HepG2 (cell line): ENCODE data around the gene ARHGAP15. TPM values are rescaled to one million over a fixed set of nuclear protein-coding genes. Genes with fewer than 3 reads are reported as not detected.

Source experiments
- ATAC-seq: fragments of 200-7000 bp; cut with Tn5 transposase; 3 replicates; pipeline ENCODE4 v1.9.1; 2020; ENCODE audit warnings: mild to moderate bottlenecking, moderate library complexity
- BruUV-seq: library from RNA; stranded (reverse); fragments of 400-500 nt; replicated peaks from 2 replicates; lab custom pipeline; 2021; lab: Mats Ljungman, UMichigan
- CTCF ChIA-PET: fragments of 300-600 bp; formaldehyde crosslinking; extraction: SDS; loops from one replicate; lab custom pipeline; 2021; ENCODE audit warnings: low total read pairs, inconsistent platforms, low intra/inter-chr PET ratio; lab: Yijun Ruan, JAX
- POLR2A ChIA-PET: fragments of 350-600 bp; sonication (Branson Sonifier 250); formaldehyde crosslinking; loops from one replicate; lab custom pipeline; 2020; ENCODE audit warnings: antibody characterized with exemption, inconsistent platforms; lab: Yijun Ruan, JAX
- DNase-seq: peaks from one replicate; pipeline ENCODE4 v3.0.0-alpha.2; 2015; ENCODE audit warnings: low spot score
- FAIRE-seq: peaks from 3 replicates; lab custom pipeline; 2011; peaks lifted over from hg19 to GRCh38; lab: Jason Lieb, UNC
- H2AFZ ChIP-seq: one replicate; pipeline ENCODE4 v1.6.1; 2011; ENCODE audit warnings: low read length, inconsistent platforms
- H3K27ac ChIP-seq: fragments of 300-600 bp; 3 replicates; pipeline ENCODE4 v1.8.0; 2011; ENCODE audit warnings: mixed run types, mild to moderate bottlenecking, mixed read lengths, low read length, inconsistent platforms; ENCODE audit not compliant: insufficient read depth; ENCODE audit errors: extremely low read length
- H3K27me3 ChIP-seq, 2 experiments: fragments of 200-600 bp in 1 of 2; 2 replicates in 1 of 2; 3 replicates in 1 of 2; pipeline versions ENCODE4 v1.6.0 to v1.8.0; 2011; ENCODE audit warnings: low read length in 2 of 2, mild to moderate bottlenecking in 2 of 2, moderate library complexity in 2 of 2, inconsistent platforms in 1 of 2; ENCODE audit not compliant: insufficient read depth in 2 of 2, control insufficient read depth in 1 of 2
- H3K36me3 ChIP-seq, 2 experiments: fragments of 200-600 bp in 1 of 2; replicated peaks in 1 of 2; 2 replicates in 1 of 2; 3 replicates in 1 of 2; pipeline versions ENCODE4 v1.5.1 to v1.8.0; 2011; ENCODE audit warnings: low read length in 2 of 2, inconsistent platforms in 1 of 2; ENCODE audit not compliant: insufficient read depth in 2 of 2, control insufficient read depth in 1 of 2
- H3K4me1 ChIP-seq: 2 replicates; pipeline ENCODE4 v1.5.1; 2012; ENCODE audit warnings: low read length, inconsistent platforms; ENCODE audit not compliant: insufficient read depth
- H3K4me2 ChIP-seq: 2 replicates; pipeline ENCODE4 v1.6.0; 2011; ENCODE audit warnings: low read depth, low read length, inconsistent platforms
- H3K4me3 ChIP-seq, 3 experiments: fragments of 200-600 bp in 1 of 3; sonication (generic), shearing (Covaris generic) in 1 of 3; replicated peaks in 1 of 3; 2 replicates each; pipeline ENCODE4 v1.5.1; 2011 to 2016; ENCODE audit warnings: low read length in 3 of 3, inconsistent platforms in 2 of 3, low read depth in 2 of 3, mild to moderate bottlenecking in 2 of 3, control low read depth in 1 of 3, mixed read lengths in 1 of 3; ENCODE audit not compliant: insufficient read depth in 1 of 3
- H3K79me2 ChIP-seq: one replicate; pipeline ENCODE4 v1.6.1; 2011; ENCODE audit warnings: low read length, inconsistent platforms; ENCODE audit not compliant: insufficient read depth
- H3K9ac ChIP-seq: 2 replicates; pipeline ENCODE4 v1.6.0; 2011; ENCODE audit warnings: mild to moderate bottlenecking, low read depth, low read length, inconsistent platforms; ENCODE audit not compliant: insufficient read depth
- H3K9me3 ChIP-seq: 2 replicates; pipeline ENCODE4 v1.5.1; 2012; ENCODE audit warnings: mild to moderate bottlenecking, low read length
- H4K20me1 ChIP-seq: 2 replicates; pipeline ENCODE4 v1.6.0; 2011; ENCODE audit warnings: inconsistent platforms, mild to moderate bottlenecking, low read length, moderate library complexity; ENCODE audit not compliant: insufficient read depth
- GATAD2A ChIP-seq: IDR thresholded peaks from 2 replicates; pipeline ENCODE4 v1.6.1; 2016
- SMARCC2 ChIP-seq: fragments of 450-650 bp; IDR thresholded peaks from 2 replicates; pipeline ENCODE4 v1.6.1; 2017; ENCODE audit warnings: antibody characterized with exemption, mild to moderate bottlenecking
- TCF7 ChIP-seq: sonication (generic); IDR thresholded peaks from 2 replicates; pipeline ENCODE4 v1.6.1; 2016; ENCODE audit warnings: antibody characterized with exemption, low read depth
- ZNF160 ChIP-seq: sonication (generic); formaldehyde crosslinking; IDR thresholded peaks from 2 replicates; pipeline ENCODE4 v1.8.0; 2022; ENCODE audit warnings: mild to moderate bottlenecking, inconsistent platforms, missing genetic modification reagents
- ZNF572 ChIP-seq: sonication (generic); formaldehyde crosslinking; IDR thresholded peaks from 2 replicates; pipeline ENCODE4 v1.5.1; 2020; ENCODE audit warnings: mild to moderate bottlenecking, missing genetic modification reagents
- WGBS: methylation state at CpG from one replicate; pipeline ENCODE4 v1.1.6; 2017; ENCODE audit warnings: low lambda C conversion rate; 5-methylcytosine and 5-hydroxymethylcytosine counted together
- in situ Hi-C: cut with HindIII; loops from 2 replicates; pipeline ENCODE4 v1.10.0; 2017; ENCODE audit warnings: low pct_unique_long_range_greater_than_20kb; ENCODE audit not compliant: extremely low pct_ligation_motif_present
- intact Hi-C: fragments of 100-400 bp; cut with micrococcal nuclease; formaldehyde crosslinking; loops from one replicate; pipeline ENCODE4 v1.10.0; 2022; ENCODE audit not compliant: unreplicated experiment
- polyA plus RNA-seq, 8 experiments: library from polyadenylated mRNA; depleted of rRNA in 3 of 8; stranded (reverse) in 7 of 8; unstranded in 1 of 8; fragments of >200 nt; fragmentation: Illumina TruSeq in 4 of 8; extraction: Trizol in 4 of 8; gene quantifications; 2 replicates each; pipeline versions ENCODE4 v1.2.1 to v1.2.3, GENCODE V29; 2011 to 2016; ENCODE audit warnings: low read depth in 4 of 8, missing spikeins in 1 of 8, mixed read lengths in 1 of 8; ENCODE audit not compliant: insufficient read depth in 1 of 8
- total RNA-seq, 5 experiments: library from RNA; depleted of rRNA; stranded (reverse); fragments of >200 nt; fragmentation: Illumina TruSeq; extraction: Trizol; gene quantifications; 2 replicates each; pipeline ENCODE4 v1.2.3, GENCODE V29; 2016; ENCODE audit warnings: low read depth in 1 of 5
- TF ChIP-seq, protein P1 (sequence below): sonication (generic); formaldehyde crosslinking; IDR thresholded peaks from 2 replicates; pipeline ENCODE4 v1.4.0; 2020; ENCODE audit warnings: mild to moderate bottlenecking, missing genetic modification reagents
- TF ChIP-seq, protein P2 (sequence below): sonication (generic); formaldehyde crosslinking; IDR thresholded peaks from 2 replicates; pipeline ENCODE4 v1.5.1; 2020; ENCODE audit warnings: missing genetic modification reagents, mild to moderate bottlenecking, borderline replicate concordance
- TF ChIP-seq, protein P3 (sequence below), 2 experiments: fragments of 450-650 bp in 1 of 2; sonication (generic) in 1 of 2; formaldehyde crosslinking; IDR thresholded peaks; 2 replicates each; pipeline versions ENCODE4 v1.5.0 to v1.8.0; 2020 to 2022; ENCODE audit warnings: mild to moderate bottlenecking in 1 of 2, missing genetic modification reagents in 1 of 2
- TF ChIP-seq, protein P4 (sequence below): sonication (generic); formaldehyde crosslinking; IDR thresholded peaks from 2 replicates; pipeline ENCODE4 v1.8.0; 2022; ENCODE audit warnings: missing genetic modification reagents, mild to moderate bottlenecking, moderate library complexity, borderline replicate concordance
- TF ChIP-seq, protein P5 (sequence below): sonication (generic); formaldehyde crosslinking; IDR thresholded peaks from 2 replicates; pipeline ENCODE4 v1.4.0; 2020; ENCODE audit warnings: mild to moderate bottlenecking, low read depth, missing genetic modification reagents

ARHGAP15 gene
- total and polyA plus RNA-seq, 2 of the 13 experiments (the other 11 are each of a cell fraction or from before 2014, with no cell fraction given) = 0.04 TPM; not detected in 1

DNA sequence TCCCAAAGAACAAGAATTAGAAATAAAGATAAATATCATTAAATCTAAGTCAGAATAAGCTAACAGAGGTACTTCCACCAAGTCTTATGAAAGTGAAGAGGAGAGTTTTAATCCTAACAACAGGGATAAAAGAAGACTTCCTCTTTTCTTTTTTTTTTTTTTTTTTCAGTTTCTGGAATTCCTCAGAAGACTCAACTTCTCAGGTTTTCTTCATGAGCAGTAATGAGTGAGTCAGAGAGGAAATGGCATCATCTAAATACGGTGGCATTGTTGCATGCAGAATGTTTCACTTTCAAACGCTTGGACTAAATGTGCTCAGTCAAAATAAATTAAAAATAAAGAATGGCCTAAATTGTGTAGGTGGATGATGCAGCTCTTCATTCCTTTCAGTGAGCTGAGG is 45.6 kb upstream of the ARHGAP15 start:
- CTCF ChIA-PET = no interaction called here
- Histone ChIP-seq H3K27ac (no peak overlapping the region), H3K4me1 (no peaks in the 10 kb centered on the region), H3K4me2 (no peak overlapping the region), H3K36me3 (no peaks in the 10 kb centered on the region), H3K79me2 (no peaks in the 10 kb centered on the region), H4K20me1 (no peaks in the 10 kb centered on the region), H3K27me3 (no peaks in the 10 kb centered on the region), H3K4me3 (no peak overlapping the region), H3K9ac (no peak overlapping the region)
- WGBS = 3% methylated on average over 2 of the region's 2 CpGs
- intact Hi-C loops = no loop called here
- in situ Hi-C loops = no loop called here
- no peak for FAIRE-seq
- no peak for TF ChIP-seq ZNF572 (CRISPR knock-in tag)
- TF ChIP-seq, all 625 proteins: peak for 0
- BruUV-seq = no TSS peak
- no peak for DNase-seq
- Histone ChIP-seq H3K9me3 (no peaks in the 10 kb centered on the region), H2AFZ (no peak overlapping the region)
- POLR2A ChIA-PET = no interaction called here
- no peak for ATAC-seq

DNA sequence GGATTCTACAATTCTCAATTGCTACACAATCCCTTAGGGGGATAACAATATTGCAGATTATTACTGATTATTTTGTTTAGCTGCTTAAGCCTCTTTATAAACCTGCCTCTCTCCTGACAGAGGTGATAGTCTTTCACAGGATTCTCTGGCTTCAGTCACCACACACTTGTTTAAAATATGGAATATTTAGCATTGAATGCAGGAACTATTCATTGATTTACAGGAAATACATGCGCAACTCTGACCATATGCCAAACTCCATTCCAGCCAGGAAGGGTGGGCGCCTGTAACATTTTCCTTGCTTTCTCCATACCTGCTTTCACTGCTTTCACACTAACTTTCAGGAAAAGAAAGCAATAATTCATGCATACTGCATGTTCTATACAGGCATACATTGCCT is 44.8 kb upstream of the ARHGAP15 start:
- Histone ChIP-seq H3K9me3 (no peaks in the 10 kb centered on the region), H3K79me2 (no peaks in the 10 kb centered on the region), H3K36me3 (no peaks in the 10 kb centered on the region), H3K4me2 (no peak overlapping the region), H3K27me3 (no peaks in the 10 kb centered on the region), H3K4me1 (no peaks in the 10 kb centered on the region), H2AFZ (no peak overlapping the region), H3K27ac (no peak overlapping the region), H3K9ac (no peak overlapping the region), H4K20me1 (no peaks in the 10 kb centered on the region), H3K4me3 (no peak overlapping the region)
- BruUV-seq = no TSS peak
- POLR2A ChIA-PET = no interaction called here
- intact Hi-C loops (no loop called here), in situ Hi-C loops (no loop called here)
- no peak for ATAC-seq
- FAIRE-seq = no peak
- 24% methylated on average over 2 of the region's 2 CpGs for WGBS
- CTCF ChIA-PET = no interaction called here
- DNase-seq = no peak
- TF ChIP-seq, protein P1, sequence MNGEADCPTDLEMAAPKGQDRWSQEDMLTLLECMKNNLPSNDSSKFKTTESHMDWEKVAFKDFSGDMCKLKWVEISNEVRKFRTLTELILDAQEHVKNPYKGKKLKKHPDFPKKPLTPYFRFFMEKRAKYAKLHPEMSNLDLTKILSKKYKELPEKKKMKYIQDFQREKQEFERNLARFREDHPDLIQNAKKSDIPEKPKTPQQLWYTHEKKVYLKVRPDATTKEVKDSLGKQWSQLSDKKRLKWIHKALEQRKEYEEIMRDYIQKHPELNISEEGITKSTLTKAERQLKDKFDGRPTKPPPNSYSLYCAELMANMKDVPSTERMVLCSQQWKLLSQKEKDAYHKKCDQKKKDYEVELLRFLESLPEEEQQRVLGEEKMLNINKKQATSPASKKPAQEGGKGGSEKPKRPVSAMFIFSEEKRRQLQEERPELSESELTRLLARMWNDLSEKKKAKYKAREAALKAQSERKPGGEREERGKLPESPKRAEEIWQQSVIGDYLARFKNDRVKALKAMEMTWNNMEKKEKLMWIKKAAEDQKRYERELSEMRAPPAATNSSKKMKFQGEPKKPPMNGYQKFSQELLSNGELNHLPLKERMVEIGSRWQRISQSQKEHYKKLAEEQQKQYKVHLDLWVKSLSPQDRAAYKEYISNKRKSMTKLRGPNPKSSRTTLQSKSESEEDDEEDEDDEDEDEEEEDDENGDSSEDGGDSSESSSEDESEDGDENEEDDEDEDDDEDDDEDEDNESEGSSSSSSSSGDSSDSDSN (CRISPR knock-in tag) = no peak
- no peak for TF ChIP-seq ZNF160 (CRISPR knock-in tag)
- TF ChIP-seq TCF7 = no peak
- no peak for TF ChIP-seq GATAD2A
- TF ChIP-seq, protein P2, sequence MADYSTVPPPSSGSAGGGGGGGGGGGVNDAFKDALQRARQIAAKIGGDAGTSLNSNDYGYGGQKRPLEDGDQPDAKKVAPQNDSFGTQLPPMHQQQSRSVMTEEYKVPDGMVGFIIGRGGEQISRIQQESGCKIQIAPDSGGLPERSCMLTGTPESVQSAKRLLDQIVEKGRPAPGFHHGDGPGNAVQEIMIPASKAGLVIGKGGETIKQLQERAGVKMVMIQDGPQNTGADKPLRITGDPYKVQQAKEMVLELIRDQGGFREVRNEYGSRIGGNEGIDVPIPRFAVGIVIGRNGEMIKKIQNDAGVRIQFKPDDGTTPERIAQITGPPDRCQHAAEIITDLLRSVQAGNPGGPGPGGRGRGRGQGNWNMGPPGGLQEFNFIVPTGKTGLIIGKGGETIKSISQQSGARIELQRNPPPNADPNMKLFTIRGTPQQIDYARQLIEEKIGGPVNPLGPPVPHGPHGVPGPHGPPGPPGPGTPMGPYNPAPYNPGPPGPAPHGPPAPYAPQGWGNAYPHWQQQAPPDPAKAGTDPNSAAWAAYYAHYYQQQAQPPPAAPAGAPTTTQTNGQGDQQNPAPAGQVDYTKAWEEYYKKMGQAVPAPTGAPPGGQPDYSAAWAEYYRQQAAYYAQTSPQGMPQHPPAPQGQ (CRISPR knock-in tag) = no peak
- TF ChIP-seq, protein P3, sequence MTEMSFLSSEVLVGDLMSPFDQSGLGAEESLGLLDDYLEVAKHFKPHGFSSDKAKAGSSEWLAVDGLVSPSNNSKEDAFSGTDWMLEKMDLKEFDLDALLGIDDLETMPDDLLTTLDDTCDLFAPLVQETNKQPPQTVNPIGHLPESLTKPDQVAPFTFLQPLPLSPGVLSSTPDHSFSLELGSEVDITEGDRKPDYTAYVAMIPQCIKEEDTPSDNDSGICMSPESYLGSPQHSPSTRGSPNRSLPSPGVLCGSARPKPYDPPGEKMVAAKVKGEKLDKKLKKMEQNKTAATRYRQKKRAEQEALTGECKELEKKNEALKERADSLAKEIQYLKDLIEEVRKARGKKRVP (CRISPR knock-in tag; IDR thresholded peaks at IDR 0.05) = no peak
- TF ChIP-seq, protein P4, sequence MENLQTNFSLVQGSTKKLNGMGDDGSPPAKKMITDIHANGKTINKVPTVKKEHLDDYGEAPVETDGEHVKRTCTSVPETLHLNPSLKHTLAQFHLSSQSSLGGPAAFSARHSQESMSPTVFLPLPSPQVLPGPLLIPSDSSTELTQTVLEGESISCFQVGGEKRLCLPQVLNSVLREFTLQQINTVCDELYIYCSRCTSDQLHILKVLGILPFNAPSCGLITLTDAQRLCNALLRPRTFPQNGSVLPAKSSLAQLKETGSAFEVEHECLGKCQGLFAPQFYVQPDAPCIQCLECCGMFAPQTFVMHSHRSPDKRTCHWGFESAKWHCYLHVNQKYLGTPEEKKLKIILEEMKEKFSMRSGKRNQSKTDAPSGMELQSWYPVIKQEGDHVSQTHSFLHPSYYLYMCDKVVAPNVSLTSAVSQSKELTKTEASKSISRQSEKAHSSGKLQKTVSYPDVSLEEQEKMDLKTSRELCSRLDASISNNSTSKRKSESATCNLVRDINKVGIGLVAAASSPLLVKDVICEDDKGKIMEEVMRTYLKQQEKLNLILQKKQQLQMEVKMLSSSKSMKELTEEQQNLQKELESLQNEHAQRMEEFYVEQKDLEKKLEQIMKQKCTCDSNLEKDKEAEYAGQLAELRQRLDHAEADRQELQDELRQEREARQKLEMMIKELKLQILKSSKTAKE (CRISPR knock-in tag) = no peak
- TF ChIP-seq, protein P5, sequence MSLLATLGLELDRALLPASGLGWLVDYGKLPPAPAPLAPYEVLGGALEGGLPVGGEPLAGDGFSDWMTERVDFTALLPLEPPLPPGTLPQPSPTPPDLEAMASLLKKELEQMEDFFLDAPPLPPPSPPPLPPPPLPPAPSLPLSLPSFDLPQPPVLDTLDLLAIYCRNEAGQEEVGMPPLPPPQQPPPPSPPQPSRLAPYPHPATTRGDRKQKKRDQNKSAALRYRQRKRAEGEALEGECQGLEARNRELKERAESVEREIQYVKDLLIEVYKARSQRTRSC (CRISPR knock-in tag) = no peak
- TF ChIP-seq SMARCC2 = no peak
